Peyer's patch (tissue), 4 donors: Measurements from ENCODE around the gene ITIH1.

ENCODE experiments used
- CTCF ChIP-seq, 6 experiments: fragments of 450-650 bp in 4 of 6; fragments of 200-600 bp in 2 of 6; sonication (generic) in 1 of 6; IDR thresholded peaks; one replicate each; pipeline ENCODE4 v1.5.1; 2017 to 2019; ENCODE audit warnings: antibody characterized with exemption in 6 of 6, mild to moderate bottlenecking in 3 of 6, moderate library complexity in 1 of 6
- POLR2A ChIP-seq, 2 donors: fragments of 450-650 bp; IDR thresholded peaks; one replicate each; pipeline ENCODE4 v1.5.1; 2017; ENCODE audit warnings: antibody characterized with exemption in 2 of 2, mild to moderate bottlenecking in 2 of 2, moderate library complexity in 2 of 2

DNA sequence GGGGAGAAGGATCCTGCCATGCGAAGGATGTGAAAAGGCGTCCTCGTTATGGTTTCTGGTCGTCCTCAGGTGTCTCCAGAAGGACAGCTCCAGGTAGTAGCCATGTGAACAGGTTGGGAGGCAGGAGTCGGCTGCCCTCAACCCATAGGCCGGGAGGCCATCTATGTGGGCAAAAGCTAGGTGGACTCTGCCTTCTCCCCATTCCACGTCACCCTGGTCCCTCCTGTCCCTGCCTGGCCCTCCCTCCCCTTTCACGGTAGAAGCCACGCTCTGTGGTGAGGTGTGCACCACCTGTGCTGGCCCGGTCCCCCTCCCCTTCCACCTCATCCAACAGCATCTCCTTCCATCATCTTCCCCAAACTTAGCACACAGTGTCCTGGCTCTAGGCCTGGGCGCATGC, 33.5 kb downstream of the ITIH1 start:
- TF ChIP-seq POLR2A (IDR thresholded peaks at IDR 0.05) (no peak), CTCF (IDR thresholded peaks at IDR 0.05) (no peak)
